SK-N-SH treated with all-trans-retinoic acid at 6 μM for 48 hours (cell line): Measurements from ENCODE around the gene C11orf68.
A peak's percentile ranks its signal among the peaks of the same experiment; 100 is the strongest.

ENCODE experiments used
- ATAC-seq: fragments of 200-7000 bp; cut with Tn5 transposase; 3 replicates; pipeline ENCODE4 v1.9.1; 2020; ENCODE audit warnings: mild to moderate bottlenecking, moderate library complexity
- BACH2 ChIP-seq: fragments of 250-450 bp; sonication (Bioruptor Pico); IDR thresholded peaks from 2 replicates; pipeline ENCODE4 v1.9.0; 2021; ENCODE audit warnings: mild to moderate bottlenecking, borderline replicate concordance
- CREB5 ChIP-seq: fragments of 250-450 bp; sonication (Bioruptor Pico); IDR thresholded peaks from 2 replicates; pipeline ENCODE4 v1.5.1; 2020; ENCODE audit warnings: low read depth, mild to moderate bottlenecking, moderate library complexity
- CSDC2 ChIP-seq: fragments of 250-450 bp; sonication (Bioruptor Pico); IDR thresholded peaks from 2 replicates; pipeline ENCODE4 v1.5.0; 2020; ENCODE audit warnings: mild to moderate bottlenecking, moderate library complexity
- CSRNP3 ChIP-seq: fragments of 250-450 bp; sonication (Bioruptor Pico); IDR thresholded peaks from 2 replicates; pipeline ENCODE4 v1.5.1; 2021; ENCODE audit warnings: mild to moderate bottlenecking, moderate library complexity
- ESRRG ChIP-seq: fragments of 250-450 bp; sonication (Bioruptor Pico); IDR thresholded peaks from 2 replicates; pipeline ENCODE4 v1.6.1; 2021; ENCODE audit warnings: mild to moderate bottlenecking
- GLIS3 ChIP-seq: fragments of 250-450 bp; sonication (Bioruptor Pico); IDR thresholded peaks from 2 replicates; pipeline ENCODE4 v1.5.0; 2020; ENCODE audit warnings: mild to moderate bottlenecking, moderate library complexity
- ISL1 ChIP-seq: fragments of 250-450 bp; sonication (Bioruptor Pico); IDR thresholded peaks from 2 replicates; pipeline ENCODE4 v2.1.2; 2022; ENCODE audit warnings: mild to moderate bottlenecking, moderate library complexity
- OSR1 ChIP-seq: fragments of 250-450 bp; sonication (Bioruptor Pico); IDR thresholded peaks from 2 replicates; pipeline ENCODE4 v1.8.0; 2022; ENCODE audit warnings: moderate library complexity, mild to moderate bottlenecking, inconsistent platforms
- PATZ1 ChIP-seq: fragments of 250-450 bp; sonication (Bioruptor Pico); IDR thresholded peaks from 2 replicates; pipeline ENCODE4 v1.8.0; 2020; ENCODE audit warnings: mild to moderate bottlenecking, moderate library complexity, borderline replicate concordance
- POU6F1 ChIP-seq: fragments of 250-450 bp; sonication (Bioruptor Pico); IDR thresholded peaks from 2 replicates; pipeline ENCODE4 v1.8.0; 2021; ENCODE audit warnings: low read depth, mild to moderate bottlenecking, moderate library complexity, borderline replicate concordance
- PPARA ChIP-seq: fragments of 250-450 bp; sonication (Bioruptor Pico); IDR thresholded peaks from 2 replicates; pipeline ENCODE4 v1.5.0; 2020; ENCODE audit warnings: mild to moderate bottlenecking, borderline replicate concordance
- RARB ChIP-seq: fragments of 250-450 bp; sonication (Bioruptor Pico); IDR thresholded peaks from 2 replicates; pipeline ENCODE4 v1.8.0; 2021; ENCODE audit warnings: mild to moderate bottlenecking, moderate library complexity
- SNAI2 ChIP-seq: fragments of 250-450 bp; sonication (Bioruptor Pico); IDR thresholded peaks from 2 replicates; pipeline ENCODE4 v1.5.0; 2020; ENCODE audit warnings: mild to moderate bottlenecking, moderate library complexity
- TCF4 ChIP-seq: fragments of 250-450 bp; sonication (Bioruptor Pico); IDR thresholded peaks from 2 replicates; pipeline ENCODE4 v1.8.0; 2021; ENCODE audit warnings: mild to moderate bottlenecking, moderate library complexity, borderline replicate concordance
- TOX ChIP-seq: fragments of 250-450 bp; sonication (Bioruptor Pico); IDR thresholded peaks from 2 replicates; pipeline ENCODE4 v1.8.0; 2021; ENCODE audit warnings: mild to moderate bottlenecking, moderate library complexity, borderline replicate concordance
- ZC3H10 ChIP-seq: fragments of 250-450 bp; sonication (Bioruptor Pico); IDR thresholded peaks from 2 replicates; pipeline ENCODE4 v1.5.1; 2021; ENCODE audit warnings: mild to moderate bottlenecking, moderate library complexity
- ZFP3 ChIP-seq: fragments of 250-450 bp; sonication (Bioruptor Pico); IDR thresholded peaks from 2 replicates; pipeline ENCODE4 v1.5.0; 2020; ENCODE audit warnings: mild to moderate bottlenecking, moderate library complexity
- ZFP30 ChIP-seq: fragments of 450-650 bp; formaldehyde crosslinking; IDR thresholded peaks from 2 replicates; pipeline ENCODE4 v1.5.0; 2022; ENCODE audit warnings: mild to moderate bottlenecking, moderate library complexity
- ZNF565 ChIP-seq: fragments of 450-650 bp; formaldehyde crosslinking; conservative IDR thresholded peaks from 2 replicates; pipeline ENCODE4 v1.5.0; 2020; ENCODE audit warnings: low read depth, mild to moderate bottlenecking, moderate library complexity
- ZNF70 ChIP-seq: fragments of 450-650 bp; formaldehyde crosslinking; IDR thresholded peaks from 2 replicates; pipeline ENCODE4 v1.5.0; 2020; ENCODE audit warnings: mild to moderate bottlenecking, moderate library complexity
- ZNF8 ChIP-seq: fragments of 450-650 bp; formaldehyde crosslinking; IDR thresholded peaks from 2 replicates; pipeline ENCODE4 v1.5.0; 2020; ENCODE audit warnings: mild to moderate bottlenecking, moderate library complexity

The C11orf68 gene

GRCh38 chr11:65880027-65880426 is 38.8 kb downstream of the C11orf68 start:
- no peak for TF ChIP-seq ZNF565 (CRISPR knock-in tag)
- TF ChIP-seq ZC3H10 (CRISPR knock-in tag), result no peak
- TF ChIP-seq SNAI2 (CRISPR knock-in tag), result no peak
- TF ChIP-seq ZNF70 (CRISPR knock-in tag), result no peak
- no peak for TF ChIP-seq ISL1
- no peak for TF ChIP-seq ZNF8
- ATAC-seq, result no peak

- peak; percentile 9; the same call in 1 of the 3 replicates for ATAC-seq
- TF ChIP-seq ZC3H10 (CRISPR knock-in tag) (no peak), POU6F1 (CRISPR knock-in tag) (no peak), SNAI2 (CRISPR knock-in tag) (no peak), ISL1 (no peak), ZNF565 (CRISPR knock-in tag) (no peak), BACH2 (CRISPR knock-in tag) (no peak), TCF4 (CRISPR knock-in tag) (no peak), GLIS3 (CRISPR knock-in tag) (no peak), ZNF70 (CRISPR knock-in tag) (no peak), ZNF8 (no peak)
These were observed 39.2 kb downstream of the C11orf68 start, which contains the start of gene CTSW for GRCh38 chr11:65879617-65880016. Gene CTSW (plus strand): TSS chr11:65879837. CDS start chr11:65879855, 18 bp downstream.

- ATAC-seq, result peak; percentile 70
- TF ChIP-seq ZC3H10 (CRISPR knock-in tag), result no peak
- no peak for TF ChIP-seq TCF4 (CRISPR knock-in tag)
- no peak for TF ChIP-seq OSR1 (CRISPR knock-in tag)
- TF ChIP-seq ISL1, result no peak
These were observed 45.3 kb downstream of the C11orf68 start for GRCh38 chr11:65873318-65874156.

GRCh38 chr11:65872586-65873317 is 46.1 kb downstream of the C11orf68 start, which contains the start of gene EFEMP2:
Gene EFEMP2 (minus strand): TSS chr11:65872800. CDS start chr11:65872354, 446 bp downstream.
- TF ChIP-seq ZFP3 (CRISPR knock-in tag) (no peak), TCF4 (CRISPR knock-in tag) (no peak), CSRNP3 (CRISPR knock-in tag) (no peak), ZC3H10 (CRISPR knock-in tag) (no peak), TOX (no peak), CREB5 (CRISPR knock-in tag) (no peak; the same call in 1 of the 2 replicates), ISL1 (no peak), ESRRG (no peak), PATZ1 (no peak), SNAI2 (CRISPR knock-in tag) (no peak), RARB (CRISPR knock-in tag) (no peak), PPARA (no peak), ZNF70 (CRISPR knock-in tag) (no peak), ZFP30 (CRISPR knock-in tag) (no peak), OSR1 (CRISPR knock-in tag) (no peak), BACH2 (CRISPR knock-in tag) (no peak), CSDC2 (no peak)
- TF ChIP-seq, all 23 proteins: peak for 0
- ATAC-seq, result peak; percentile 6
